H1 (cell line): ENCODE data around the gene SAPCD1. TPM values are rescaled to one million over a fixed set of nuclear protein-coding genes. Genes with fewer than 3 reads are reported as not detected.

Experiments used
- CTCF ChIA-PET: fragments of 300-600 bp; sonication (Branson Sonifier 250); formaldehyde crosslinking; loops from one replicate; lab custom pipeline; 2021; ENCODE audit not compliant: partially characterized antibody; lab: Charles Lee
- POLR2A ChIA-PET: fragments of 300-600 bp; sonication (Branson Sonifier 250); formaldehyde crosslinking; loops from one replicate; lab custom pipeline; 2021; ENCODE audit warnings: inconsistent platforms; ENCODE audit not compliant: partially characterized antibody; lab: Charles Lee
- DNase-seq, 2 experiments: peaks; one replicate each; pipeline versions ENCODE4 v3.0.0 to v3.0.0-alpha.2; 2010 to 2022; ENCODE audit warnings: low spot score in 2 of 2, low read depth in 1 of 2, mixed read lengths in 1 of 2
- FAIRE-seq: peaks from 2 replicates; lab custom pipeline; 2011; peaks lifted over from hg19 to GRCh38; lab: Jason Lieb, UNC
- H2AFZ ChIP-seq: 2 replicates; pipeline ENCODE4 v1.8.1; 2012; ENCODE audit warnings: low read length, inconsistent platforms
- H2AK5ac ChIP-seq: 2 replicates; pipeline ENCODE4 v1.6.1; 2013; ENCODE audit warnings: low read depth, low read length
- H2BK120ac ChIP-seq: replicated peaks from 2 replicates; pipeline ENCODE3; 2013; ENCODE audit warnings: low read depth, low read length, inconsistent platforms
- H2BK12ac ChIP-seq: 2 replicates; pipeline ENCODE4 v1.6.1; 2013; ENCODE audit warnings: low read depth, low read length
- H2BK15ac ChIP-seq: 2 replicates; pipeline ENCODE4 v1.6.1; 2013; ENCODE audit warnings: low read length
- H2BK20ac ChIP-seq: 2 replicates; pipeline ENCODE4 v1.6.1; 2013; ENCODE audit warnings: low read length
- H2BK5ac ChIP-seq: 2 replicates; pipeline ENCODE4 v1.6.1; 2013; ENCODE audit warnings: low read depth, low read length
- H3K14ac ChIP-seq: 2 replicates; pipeline ENCODE4 v1.6.1; 2013; ENCODE audit warnings: inconsistent platforms; ENCODE audit not compliant: insufficient read length
- H3K18ac ChIP-seq: 2 replicates; pipeline ENCODE4 v1.6.1; 2013; ENCODE audit warnings: low read length; ENCODE audit errors: extremely low read depth
- H3K23ac ChIP-seq: 2 replicates; pipeline ENCODE4 v1.6.1; 2013; ENCODE audit warnings: inconsistent platforms; ENCODE audit not compliant: insufficient read length
- H3K23me2 ChIP-seq: 2 replicates; pipeline ENCODE4 v1.6.1; 2013; ENCODE audit warnings: low read depth, low read length
- H3K27ac ChIP-seq: 2 replicates; pipeline ENCODE4 v1.6.1; 2011; ENCODE audit warnings: low read depth, low read length, inconsistent platforms
- H3K27me3 ChIP-seq, 4 experiments: replicated peaks in 1 of 4; 1 replicate in 1 of 4; 2 replicates in 3 of 4; pipeline versions ENCODE4 v1.6.1 to v1.8.1; 2011 to 2013; ENCODE audit warnings: low read length in 3 of 4, mild to moderate bottlenecking in 3 of 4, inconsistent platforms in 2 of 4, mixed read lengths in 2 of 4, moderate library complexity in 1 of 4; ENCODE audit not compliant: control insufficient read depth in 3 of 4, insufficient read depth in 3 of 4; ENCODE audit errors: extremely low read depth in 1 of 4
- H3K36me3 ChIP-seq, 4 experiments: 2 replicates each; pipeline versions ENCODE4 v1.6.1 to v1.8.1; 2011 to 2013; ENCODE audit warnings: mild to moderate bottlenecking in 4 of 4, low read length in 3 of 4, moderate library complexity in 2 of 4, control low read depth in 1 of 4, inconsistent platforms in 1 of 4; ENCODE audit not compliant: insufficient read depth in 4 of 4, control insufficient read depth in 2 of 4
- H3K4ac ChIP-seq: replicated peaks from 2 replicates; pipeline ENCODE3; 2013; ENCODE audit warnings: low read length, low read depth, mixed read lengths, inconsistent platforms; ENCODE audit not compliant: insufficient read length
- H3K4me1 ChIP-seq, 4 experiments: replicated peaks in 1 of 4; 1 replicate in 1 of 4; 2 replicates in 3 of 4; pipeline versions ENCODE4 v1.6.1 to v1.8.1; 2011 to 2013; ENCODE audit warnings: low read length in 3 of 4, inconsistent platforms in 2 of 4, mixed read lengths in 1 of 4; ENCODE audit not compliant: insufficient read depth in 4 of 4, control insufficient read depth in 3 of 4
- H3K4me2 ChIP-seq, 2 experiments: 2 replicates each; pipeline versions ENCODE4 v1.6.1 to v1.8.1; 2011 to 2013; ENCODE audit warnings: low read depth in 2 of 2, low read length in 2 of 2, control low read depth in 1 of 2, inconsistent platforms in 1 of 2, mild to moderate bottlenecking in 1 of 2; ENCODE audit not compliant: insufficient read depth in 1 of 2
- H3K4me3 ChIP-seq, 4 experiments: fragments of 200-600, 300-600 bp in 1 of 4; sonication (generic), shearing (Covaris generic), sonication (Bioruptor Twin) in 1 of 4; 2 replicates each; pipeline versions ENCODE4 v1.5.1 to v1.8.1; 2011 to 2016; ENCODE audit warnings: low read length in 4 of 4, low read depth in 3 of 4, control low read depth in 2 of 4, inconsistent platforms in 2 of 4, mild to moderate bottlenecking in 2 of 4, mixed read lengths in 1 of 4, moderate library complexity in 1 of 4; ENCODE audit not compliant: insufficient read depth in 2 of 4; ENCODE audit errors: extremely low read depth in 1 of 4
- H3K56ac ChIP-seq: replicated peaks from 2 replicates; pipeline ENCODE3; 2013; ENCODE audit warnings: low read depth, mild to moderate bottlenecking, mixed read lengths, low read length, inconsistent platforms; ENCODE audit not compliant: insufficient read length
- H3K79me1 ChIP-seq: 2 replicates; pipeline ENCODE4 v1.6.1; 2013; ENCODE audit warnings: low read depth, low read length, control low read depth
- H3K79me2 ChIP-seq, 2 experiments: 2 replicates each; pipeline versions ENCODE4 v1.6.1 to v1.8.1; 2012 to 2013; ENCODE audit warnings: low read length in 2 of 2, mild to moderate bottlenecking in 2 of 2, inconsistent platforms in 1 of 2; ENCODE audit not compliant: insufficient read depth in 2 of 2, control insufficient read depth in 1 of 2
- H3K9ac ChIP-seq, 4 experiments: replicated peaks in 1 of 4; 1 replicate in 1 of 4; 2 replicates in 3 of 4; pipeline versions ENCODE4 v1.6.1 to v1.8.1; 2011 to 2013; ENCODE audit warnings: low read depth in 3 of 4, low read length in 3 of 4, control low read depth in 2 of 4, mild to moderate bottlenecking in 2 of 4, moderate library complexity in 2 of 4, inconsistent platforms in 1 of 4; ENCODE audit errors: extremely low read depth in 1 of 4
- H3K9me3 ChIP-seq, 2 experiments: 2 replicates each; pipeline versions ENCODE4 v1.6.1 to v1.8.1; 2012 to 2013; ENCODE audit warnings: mild to moderate bottlenecking in 2 of 2, moderate library complexity in 2 of 2, control low read depth in 1 of 2, inconsistent platforms in 1 of 2, low read depth in 1 of 2, low read length in 1 of 2, mixed read lengths in 1 of 2; ENCODE audit not compliant: insufficient read depth in 2 of 2
- H4K20me1 ChIP-seq, 2 experiments: replicated peaks in 1 of 2; 2 replicates each; pipeline versions ENCODE3 to v1.8.1; 2011 to 2013; ENCODE audit warnings: inconsistent platforms in 2 of 2, low read length in 2 of 2, mild to moderate bottlenecking in 1 of 2; ENCODE audit not compliant: insufficient read depth in 2 of 2, control insufficient read depth in 1 of 2
- H4K5ac ChIP-seq: 2 replicates; pipeline ENCODE4 v1.6.1; 2013; ENCODE audit warnings: low read length, low read depth, mixed read lengths, inconsistent platforms; ENCODE audit not compliant: insufficient read length
- H4K8ac ChIP-seq: 2 replicates; pipeline ENCODE4 v1.8.0; 2013; ENCODE audit warnings: mild to moderate bottlenecking, moderate library complexity, low read length, inconsistent platforms; ENCODE audit not compliant: insufficient read depth; ENCODE audit errors: extremely low read depth
- H4K91ac ChIP-seq: replicated peaks from 2 replicates; pipeline ENCODE3; 2013; ENCODE audit warnings: low read length, mixed read lengths, inconsistent platforms; ENCODE audit not compliant: insufficient read length
- CREB1 ChIP-seq: IDR thresholded peaks from 2 replicates; pipeline ENCODE4 v1.6.1; 2012; ENCODE audit warnings: inconsistent platforms
- KDM5A ChIP-seq: fragments of 200-600 bp; IDR thresholded peaks from 2 replicates; pipeline ENCODE4 v1.7.1; 2012; ENCODE audit warnings: mild to moderate bottlenecking, low read length, inconsistent platforms, mixed read lengths
- POU5F1 ChIP-seq: IDR thresholded peaks from 2 replicates; pipeline ENCODE4 v1.6.1; 2011; ENCODE audit warnings: low read depth, mild to moderate bottlenecking, low read length, moderate library complexity
- SP1 ChIP-seq: IDR thresholded peaks from 2 replicates; pipeline ENCODE4 v1.6.1; 2011; ENCODE audit warnings: low read depth, low read length
- ZNF274 ChIP-seq: IDR thresholded peaks from 2 replicates; pipeline ENCODE4 v1.7.0; 2012; ENCODE audit warnings: low read length, borderline replicate concordance; ENCODE audit errors: extremely low read depth
- WGBS, 2 experiments: shearing (Covaris generic) in 1 of 2; methylation state at CpG; one replicate each; pipeline versions ENCODE4 v1.1.6 to v1.1.7; 2013 to 2015; ENCODE audit warnings: low lambda C conversion rate in 2 of 2, mixed read lengths in 2 of 2, inconsistent platforms in 1 of 2, low coverage in 1 of 2, missing lambda C conversion rate in 1 of 2; ENCODE audit not compliant: insufficient replicate concordance in 2 of 2, insufficient coverage in 1 of 2, insufficient read length in 1 of 2; ENCODE audit errors: extremely low coverage in 1 of 2, missing lambda C conversion rate in 1 of 2; 5-methylcytosine and 5-hydroxymethylcytosine counted together
- polyA plus RNA-seq, 7 experiments: library from polyadenylated mRNA; depleted of rRNA in 3 of 7; stranded (reverse) in 5 of 7; unstranded in 2 of 7; fragments of >200 nt in 5 of 7; fragments of 200-250 nt in 2 of 7; gene quantifications; 1 replicate in 5 of 7; 2 replicates in 1 of 7; 4 replicates in 1 of 7; pipeline versions ENCODE4 v1.2.1 to v1.2.3, GENCODE V29; 2011 to 2013; ENCODE audit warnings: missing spikeins in 2 of 7, mixed read lengths in 2 of 7
- total RNA-seq: library from RNA; stranded (reverse); fragmentation: NEBNext Ultra II Directional; extraction: Animal tissue kit (Norgen Biotek cat#: 25700); gene quantifications from 2 replicates; pipeline ENCODE4 v1.2.1, GENCODE V29; 2021

Gene SAPCD1
- total and polyA plus RNA-seq, 2 of the 8 experiments (the other 6 are each of a cell fraction or from before 2014, with no cell fraction given): 3.1 to 5.9 TPM

DNA sequence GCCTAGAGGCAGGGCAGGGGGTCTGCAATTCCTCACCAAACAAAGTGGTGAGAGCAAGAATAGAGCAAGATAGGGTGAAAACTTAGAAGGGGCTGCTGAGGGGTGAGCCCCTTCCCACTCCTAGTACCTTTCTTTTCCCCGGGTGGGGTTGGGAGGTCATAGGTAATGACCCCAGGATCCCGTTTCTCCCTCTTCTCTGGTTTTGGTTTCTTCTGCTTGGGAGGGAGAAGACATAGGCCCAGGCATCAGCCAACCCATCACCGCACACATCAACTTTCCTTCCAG is 29.6 kb downstream of the SAPCD1 start:
- no peak overlapping the region for H3K14ac ChIP-seq
- peaks cover 5% of the 10 kb centered on the region; the same call in 1 of the 2 replicates for H3K23me2 ChIP-seq
- H3K9ac ChIP-seq: no peak overlapping the region
- no peak overlapping the region for H2AFZ ChIP-seq
- H3K23ac ChIP-seq: no peak overlapping the region
- H3K4ac ChIP-seq: no peak overlapping the region
- H2BK20ac ChIP-seq: no peak overlapping the region
- FAIRE-seq (no peak), DNase-seq (no peak)
- H3K56ac ChIP-seq: no peak overlapping the region
- H3K9me3 ChIP-seq: no peaks in the 10 kb centered on the region
- no peak overlapping the region for H2BK12ac ChIP-seq
- no peak overlapping the region for H4K5ac ChIP-seq
- no peak overlapping the region for H3K4me2 ChIP-seq
- H2BK120ac ChIP-seq: no peak overlapping the region
- POLR2A ChIA-PET: interaction anchor here (0.7 to 10.3 kb wide), 8 partner anchors 9 to 126 kb away, joined by 3 to 85 read pairs (median 6); partner anchors contain the start of genes DDAH2, HSPA1B, MSH5 and VWA7
- peaks cover 0 to 5% of the 10 kb centered on the region in 2 experiments for H4K20me1 ChIP-seq
- peaks cover 4 to 39% (median 10%) of the 10 kb centered on the region in 4 experiments; a peak in 5 of 8 replicates for H3K36me3 ChIP-seq
- no peak overlapping the region for H4K8ac ChIP-seq
- CTCF ChIA-PET: interaction anchor here (0.8 to 15.6 kb wide), 25 partner anchors 8 to 160 kb away, joined by 3 to 228 read pairs (median 5); partner anchors contain the start of genes DDAH2, HSPA1B, LSM2 and MSH5
- no peak overlapping the region for H2BK5ac ChIP-seq
- no peak overlapping the region for H2AK5ac ChIP-seq
- H4K91ac ChIP-seq: no peak overlapping the region
- TF ChIP-seq ZNF274 (no peak), KDM5A (no peak), CREB1 (no peak), POU5F1 (no peak), SP1 (no peak)
- no peak overlapping the region for H3K27ac ChIP-seq
- 82% methylated on average over 3 of the region's 3 CpGs; no CpG with 5 or more reads in 1 of the 2 experiments for WGBS, 2 experiments
- no peak overlapping the region for H3K18ac ChIP-seq
- H3K27me3 ChIP-seq: no peaks in the 10 kb centered on the region
- H2BK15ac ChIP-seq: no peak overlapping the region
- H3K4me1 ChIP-seq: peaks cover 0 to 2% (median under 1%) of the 10 kb centered on the region in 4 experiments; a peak in 3 of 7 replicates
- peaks cover 3% of the 10 kb centered on the region; the same call in 1 of the 2 replicates for H3K79me1 ChIP-seq
- H3K79me2 ChIP-seq: peaks cover 0 to 19% of the 10 kb centered on the region in 2 experiments; a peak in 2 of 4 replicates
- no peak overlapping the region for H3K4me3 ChIP-seq
